GM23248 (cell line): ENCODE data around the gene MPND.

ENCODE experiments used
- EZH2 ChIP-seq: fragments of 200-600 bp; sonication (generic); IDR thresholded peaks from 2 replicates; pipeline ENCODE4 v1.6.1; 2018; ENCODE audit warnings: antibody characterized with exemption, mild to moderate bottlenecking; ENCODE audit not compliant: insufficient read depth, poor library complexity, severe bottlenecking
- EZH2phosphoT487 ChIP-seq: fragments of 200-600 bp; sonication (generic); IDR thresholded peaks from 2 replicates; pipeline ENCODE4 v1.6.1; 2018; ENCODE audit warnings: antibody characterized with exemption, moderate library complexity, mild to moderate bottlenecking, low read depth; ENCODE audit not compliant: insufficient read depth

- TF ChIP-seq EZH2phosphoT487 (no peak), EZH2 (no peak)
Observed at GRCh38 chr19:4302243-4302640, 41.1 kb upstream of the MPND start, which contains the start of gene TMIGD2.
